Retinal pigment epithelial cell (primary cell): ENCODE data around the gene PPM1E.

Source experiments
- DNase-seq: peaks from one replicate; pipeline ENCODE4 v3.0.0-alpha.2; 2010; ENCODE audit warnings: low read depth
- H3K4me3 ChIP-seq: 2 replicates; pipeline ENCODE4 v1.5.1; 2011; ENCODE audit warnings: mild to moderate bottlenecking, low read length, control low read depth, moderate library complexity
- CTCF ChIP-seq: conservative IDR thresholded peaks from 2 replicates; pipeline ENCODE4 v1.5.1; 2011; ENCODE audit warnings: low read depth, low read length, control low read depth, inconsistent platforms

The PPM1E gene

GRCh38 chr17:58886514-58886913 lies 130.9 kb downstream of the PPM1E start:
- no peak overlapping the region for H3K4me3 ChIP-seq
- no peak for DNase-seq
- TF ChIP-seq CTCF = no peak

GRCh38 chr17:58889928-58890327 lies 134.3 kb downstream of the PPM1E start:
- no peak for TF ChIP-seq CTCF
- H3K4me3 ChIP-seq = no peak overlapping the region
- DNase-seq = no peak

- no peak for DNase-seq
- TF ChIP-seq CTCF = no peak
- H3K4me3 ChIP-seq = no peak overlapping the region
Observed at GRCh38 chr17:58899191-58899590, 143.5 kb downstream of the PPM1E start.

- no peak overlapping the region for H3K4me3 ChIP-seq
- DNase-seq = no peak
- no peak for TF ChIP-seq CTCF
Observed at GRCh38 chr17:58902322-58902721, 146.7 kb downstream of the PPM1E start.

- no peak overlapping the region for H3K4me3 ChIP-seq
- no peak for TF ChIP-seq CTCF
- no peak for DNase-seq
Observed at GRCh38 chr17:58911741-58912343, 156.2 kb downstream of the PPM1E start.

- no peak overlapping the region for H3K4me3 ChIP-seq
- TF ChIP-seq CTCF = no peak
- no peak for DNase-seq
Observed at GRCh38 chr17:58913552-58913951, 157.9 kb downstream of the PPM1E start.

GRCh38 chr17:58913971-58914769 lies 158.5 kb downstream of the PPM1E start:
- DNase-seq = no peak
- no peak overlapping the region for H3K4me3 ChIP-seq
- no peak for TF ChIP-seq CTCF
